Measurements from ENCODE around the gene OTP.

OTP gene

DNA sequence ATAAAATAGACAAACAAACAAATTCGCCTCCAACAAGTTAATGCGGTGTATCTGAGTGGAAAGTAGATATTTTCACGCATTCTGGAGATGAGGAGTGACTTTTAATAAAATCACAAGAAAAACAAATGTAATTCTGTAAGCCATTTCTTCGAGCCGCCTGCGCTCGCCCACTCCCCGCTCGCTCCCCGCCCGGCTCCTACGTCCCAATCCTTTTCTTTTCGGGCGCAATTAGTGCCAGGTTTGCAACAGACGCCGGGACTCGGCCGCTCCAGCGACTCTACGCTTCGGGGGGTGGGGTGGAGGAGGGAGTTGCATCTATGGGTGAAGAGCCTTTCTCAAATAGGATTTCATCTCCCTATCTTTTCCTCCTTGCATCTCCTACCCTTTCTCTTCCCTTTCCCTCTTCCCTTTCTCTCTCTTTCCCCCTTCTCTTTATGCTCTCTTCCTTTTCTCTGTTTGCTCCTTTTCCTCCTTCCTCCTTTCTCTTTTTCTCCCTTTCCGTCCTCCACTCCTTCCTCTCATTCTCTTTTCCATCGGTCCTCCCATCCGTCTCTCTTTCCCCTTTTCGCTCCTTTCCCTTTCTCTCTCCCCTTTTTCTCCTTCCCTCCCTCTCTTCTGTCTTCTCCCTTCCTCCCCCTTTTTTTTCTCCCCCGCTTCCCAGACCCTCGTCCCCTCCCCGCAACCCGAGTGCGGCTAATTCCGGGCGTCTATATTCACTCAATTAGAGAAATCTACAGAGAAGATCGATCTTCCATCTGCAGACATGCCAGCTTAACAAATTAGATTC lies 6.1 kb upstream of the OTP start:
- no peak overlapping the region for H3K4me3 ChIP-seq (ENCODE audit: low read length)
- TF ChIP-seq, protein P1, sequence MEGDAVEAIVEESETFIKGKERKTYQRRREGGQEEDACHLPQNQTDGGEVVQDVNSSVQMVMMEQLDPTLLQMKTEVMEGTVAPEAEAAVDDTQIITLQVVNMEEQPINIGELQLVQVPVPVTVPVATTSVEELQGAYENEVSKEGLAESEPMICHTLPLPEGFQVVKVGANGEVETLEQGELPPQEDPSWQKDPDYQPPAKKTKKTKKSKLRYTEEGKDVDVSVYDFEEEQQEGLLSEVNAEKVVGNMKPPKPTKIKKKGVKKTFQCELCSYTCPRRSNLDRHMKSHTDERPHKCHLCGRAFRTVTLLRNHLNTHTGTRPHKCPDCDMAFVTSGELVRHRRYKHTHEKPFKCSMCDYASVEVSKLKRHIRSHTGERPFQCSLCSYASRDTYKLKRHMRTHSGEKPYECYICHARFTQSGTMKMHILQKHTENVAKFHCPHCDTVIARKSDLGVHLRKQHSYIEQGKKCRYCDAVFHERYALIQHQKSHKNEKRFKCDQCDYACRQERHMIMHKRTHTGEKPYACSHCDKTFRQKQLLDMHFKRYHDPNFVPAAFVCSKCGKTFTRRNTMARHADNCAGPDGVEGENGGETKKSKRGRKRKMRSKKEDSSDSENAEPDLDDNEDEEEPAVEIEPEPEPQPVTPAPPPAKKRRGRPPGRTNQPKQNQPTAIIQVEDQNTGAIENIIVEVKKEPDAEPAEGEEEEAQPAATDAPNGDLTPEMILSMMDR (conservative IDR thresholded peaks at IDR 0.05; ENCODE audit: low read length) = no peak
- no peak for DNase-seq (ENCODE audit: low read depth)

DNA sequence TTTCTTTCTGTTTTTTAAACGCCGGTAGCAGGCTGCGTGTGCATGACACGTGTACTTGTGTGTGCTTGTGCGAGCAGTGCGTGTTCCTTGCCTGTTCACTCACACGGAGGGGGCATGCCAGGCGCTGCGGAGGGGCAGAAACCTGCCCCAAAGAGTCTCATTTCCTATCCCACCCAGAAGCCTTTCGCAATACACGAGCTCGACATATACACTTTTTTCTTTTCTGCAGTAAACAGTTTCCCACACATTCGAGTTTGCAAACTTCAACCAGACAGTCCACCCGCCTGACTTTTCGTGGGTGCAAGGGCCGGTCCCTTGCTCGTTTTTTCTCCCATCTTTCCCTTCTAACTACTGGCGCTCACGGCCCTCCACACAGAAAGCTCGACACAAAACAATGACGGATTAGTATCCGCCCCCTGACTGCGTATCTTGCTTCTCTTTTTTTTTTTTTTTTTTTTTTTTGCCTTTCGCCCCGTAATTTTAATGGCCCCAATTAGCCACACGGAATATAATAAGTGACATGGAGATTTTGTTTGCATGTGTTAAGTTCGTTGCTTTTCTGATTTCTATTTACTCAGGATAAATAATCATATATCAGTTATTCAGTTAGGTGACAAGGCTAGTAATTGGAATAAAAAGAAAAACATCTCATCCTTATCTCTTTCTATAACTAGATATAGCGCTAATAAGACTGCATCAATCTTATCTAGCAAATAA lies 5.3 kb upstream of the OTP start:
- TF ChIP-seq, protein P1 (conservative IDR thresholded peaks at IDR 0.05; ENCODE audit: low read length) = no peak
- H3K4me3 ChIP-seq (ENCODE audit: low read length) = no peak overlapping the region
- no peak for DNase-seq (ENCODE audit: low read depth)

DNA sequence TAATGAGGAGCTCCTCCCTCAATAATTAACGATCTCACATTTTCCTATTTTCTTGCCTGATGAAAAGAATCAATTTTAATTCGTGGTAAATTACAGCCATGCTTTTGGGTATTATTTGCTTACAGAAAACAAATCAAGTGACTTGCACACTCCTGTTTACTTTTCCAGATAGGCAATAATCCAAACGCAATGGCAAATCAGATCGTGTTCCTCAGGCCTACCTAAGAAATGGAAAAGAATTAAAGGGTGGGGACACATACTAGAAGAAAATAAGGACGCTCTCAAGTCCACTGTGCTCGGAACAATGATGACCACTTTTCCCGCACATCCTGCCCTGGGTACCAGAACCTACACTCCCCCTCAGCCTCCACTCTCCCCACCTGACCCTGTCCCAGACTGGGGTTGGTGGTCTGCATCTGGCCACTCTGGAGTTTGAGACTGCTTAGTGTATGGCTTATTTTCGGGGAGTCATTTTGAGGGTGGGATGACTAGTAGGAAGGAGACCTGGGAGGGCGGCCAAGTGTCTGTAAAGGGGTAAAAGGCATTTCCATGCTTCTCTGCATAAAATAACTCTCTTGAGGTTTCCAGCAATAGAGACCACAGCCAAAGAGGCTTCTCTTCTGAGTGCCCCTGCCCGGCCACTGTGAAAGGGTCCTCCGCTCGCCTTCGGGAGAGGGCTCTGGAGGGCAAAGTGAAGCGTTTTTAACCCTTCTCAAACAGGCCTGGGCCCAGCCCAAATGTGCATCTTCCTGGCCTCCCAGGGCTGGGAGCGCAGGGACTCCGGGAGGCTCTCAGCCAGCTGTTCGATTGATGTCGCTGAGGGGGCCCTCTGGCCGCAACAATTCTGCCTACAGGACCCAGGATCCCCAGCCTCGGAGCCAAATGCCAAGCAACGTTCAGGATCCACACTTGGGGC lies 4.5 kb upstream of the OTP start:
- H3K4me3 ChIP-seq (ENCODE audit: low read length) = no peak overlapping the region
- TF ChIP-seq, protein P1 (conservative IDR thresholded peaks at IDR 0.05; ENCODE audit: low read length) = no peak
- DNase-seq (ENCODE audit: low read depth) = no peak

DNA sequence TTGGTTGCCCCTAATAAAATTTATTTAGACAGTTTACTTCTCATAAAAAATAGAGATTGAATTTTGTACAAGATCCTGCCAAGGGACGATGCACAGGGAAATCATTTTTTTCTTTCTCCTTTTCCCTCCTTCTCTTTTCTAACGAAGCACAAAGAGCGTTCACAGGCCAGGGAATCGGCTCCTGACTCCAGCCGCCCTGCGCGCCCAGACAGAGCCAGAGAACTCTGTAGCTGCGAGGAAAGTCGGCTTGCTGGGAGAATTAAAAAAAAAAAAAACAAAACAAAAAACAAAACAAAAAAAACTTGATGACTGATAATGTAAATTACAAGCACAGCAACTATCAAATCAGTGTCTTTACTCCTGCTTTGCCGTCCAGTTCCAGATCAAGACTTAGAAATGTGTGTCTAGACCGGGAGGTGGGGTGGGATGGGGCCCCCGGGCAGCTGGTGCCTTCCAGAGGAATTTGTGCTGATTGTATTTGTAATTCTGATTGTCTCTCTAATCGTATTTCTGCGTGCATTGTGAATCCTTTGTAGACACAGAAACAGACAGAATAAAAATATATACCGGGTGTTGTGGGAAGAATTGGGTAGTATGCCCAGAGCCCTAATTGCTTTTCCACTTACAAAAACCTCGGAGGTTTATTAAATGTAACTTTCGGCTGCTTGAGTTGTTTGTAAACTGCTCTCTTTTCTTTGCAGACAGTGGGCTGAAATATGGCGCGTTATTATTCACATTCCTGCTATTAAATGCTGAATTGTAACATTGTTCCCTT lies 3.6 kb upstream of the OTP start:
- no peak for DNase-seq (ENCODE audit: low read depth)
- no peak overlapping the region for H3K4me3 ChIP-seq (ENCODE audit: low read length)
- TF ChIP-seq, protein P1 (conservative IDR thresholded peaks at IDR 0.05; ENCODE audit: low read length) = no peak

DNA sequence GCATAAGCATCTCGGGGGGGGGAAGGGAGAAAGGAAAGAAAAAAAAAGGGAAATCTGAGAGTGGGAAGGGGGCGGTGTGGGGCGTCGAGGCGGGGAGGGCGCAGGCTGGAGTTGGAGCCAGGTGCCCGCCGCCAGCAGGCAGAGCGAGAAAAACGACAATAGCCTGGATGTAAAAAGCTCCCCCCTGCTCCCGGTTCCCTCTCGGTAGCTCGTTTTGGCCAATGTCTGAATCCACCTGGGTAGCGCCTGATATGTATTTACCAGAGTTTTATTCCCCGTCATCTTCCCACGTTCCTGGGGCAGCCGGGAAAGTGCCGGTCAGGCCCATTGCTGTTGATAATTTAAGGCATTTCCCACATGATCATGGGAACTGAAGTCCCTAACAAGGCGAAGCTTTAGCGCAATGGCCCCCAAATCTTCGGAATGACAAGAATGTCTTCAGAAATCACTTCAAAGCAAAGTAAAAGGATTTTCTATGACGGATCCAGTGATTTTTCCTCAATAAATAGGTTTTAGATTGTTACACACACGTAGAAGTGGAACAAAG lies 3.0 kb upstream of the OTP start:
- TF ChIP-seq, protein P1 (conservative IDR thresholded peaks at IDR 0.05; ENCODE audit: low read length) = no peak
- DNase-seq (ENCODE audit: low read depth) = no peak
- no peak overlapping the region for H3K4me3 ChIP-seq (ENCODE audit: low read length)

All from AG10803 (cell line).